Measurements from ENCODE around the gene CA10. TPM values are rescaled to one million over a fixed set of nuclear protein-coding genes. Genes with fewer than 3 reads are reported as not detected.

CA10 gene
- total and polyA plus RNA-seq, 2 donors (not counting 3 experiments of a cell fraction or from before 2014, with no cell fraction given) = not detected

DNA sequence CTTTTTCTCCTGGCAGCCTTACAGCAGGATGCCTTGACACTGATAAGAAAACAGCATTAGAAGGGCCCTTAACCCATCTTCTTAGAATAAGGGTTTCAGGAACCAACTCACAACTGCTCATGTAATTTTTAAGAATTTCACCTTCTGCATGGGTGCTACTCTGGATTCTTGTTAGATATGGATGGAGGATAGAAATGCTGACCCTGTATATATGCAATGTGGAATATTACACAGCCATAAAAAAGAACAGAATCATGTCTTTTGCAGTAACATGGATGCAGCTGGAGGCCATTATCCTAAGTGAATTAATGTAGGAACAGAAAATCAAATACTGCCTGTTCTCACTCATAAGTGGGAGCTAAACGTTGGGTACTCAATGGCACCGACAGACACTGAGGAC lies 423.5 kb downstream of the CA10 start:
- no TSS peak for BruUV-seq (replicated peaks)
- dilution Hi-C loops (cut with MboI; ENCODE audit: extremely low pct_ligation_motif_present, low sequenced_read_pairs) (no loop called here), intact Hi-C loops (cut with micrococcal nuclease) (no loop called here)
- Histone ChIP-seq H3K27me3 (ENCODE audit: control insufficient read depth in 2 of 2, insufficient read depth in 2 of 2, low read length in 2 of 2) (no peaks in the 10 kb centered on the region), H3K79me2 (ENCODE audit: control insufficient read depth, insufficient read depth, low read length) (no peaks in the 10 kb centered on the region), H3K4me2 (ENCODE audit: insufficient read depth, low read length) (no peak overlapping the region), H3K9me3 (replicated peaks; ENCODE audit: control insufficient read depth, insufficient read depth, low read length) (no peaks in the 10 kb centered on the region), H3K36me3 (ENCODE audit: control insufficient read depth in 2 of 2, extremely low read depth in 1 of 2, insufficient read depth in 2 of 2, low read length in 2 of 2) (no peaks in the 10 kb centered on the region), H4K20me1 (replicated peaks; ENCODE audit: control insufficient read depth, extremely low read depth, insufficient read depth, low read length) (no peaks in the 10 kb centered on the region), H2AFZ (ENCODE audit: low read depth, low read length) (no peak overlapping the region), H3K4me1 (ENCODE audit: control insufficient read depth, extremely low read depth, insufficient read depth, low read length) (no peaks in the 10 kb centered on the region), H3K9ac (replicated peaks; ENCODE audit: extremely low read depth, insufficient read depth, low read length) (no peak overlapping the region), H3K27ac (ENCODE audit: insufficient read depth, low read depth, low read length) (no peak overlapping the region), H3K9me1 (replicated peaks; ENCODE audit: control insufficient read depth, extremely low read depth, insufficient read depth, low read length) (no peaks in the 10 kb centered on the region), H3K4me3 (replicated peaks in 1 of 3; ENCODE audit: insufficient read depth in 1 of 3, low read depth in 1 of 3, low read length in 3 of 3) (no peak overlapping the region)
- TF ChIP-seq FOS (IDR thresholded peaks at IDR 0.05; ENCODE audit: borderline replicate concordance, insufficient read depth, low read length) = no peak
- no peak for TF ChIP-seq JUN (IDR thresholded peaks at IDR 0.05; ENCODE audit: borderline replicate concordance, insufficient read depth, insufficient read length, low read depth)
- TF ChIP-seq EZH2 (IDR thresholded peaks at IDR 0.05; ENCODE audit: borderline replicate concordance, low read depth, low read length, severe bottlenecking) = no peak
- TF ChIP-seq POLR2AphosphoS5 (IDR thresholded peaks at IDR 0.05; ENCODE audit: insufficient read depth, low read depth, low read length) = no peak
- TF ChIP-seq, protein P1, sequence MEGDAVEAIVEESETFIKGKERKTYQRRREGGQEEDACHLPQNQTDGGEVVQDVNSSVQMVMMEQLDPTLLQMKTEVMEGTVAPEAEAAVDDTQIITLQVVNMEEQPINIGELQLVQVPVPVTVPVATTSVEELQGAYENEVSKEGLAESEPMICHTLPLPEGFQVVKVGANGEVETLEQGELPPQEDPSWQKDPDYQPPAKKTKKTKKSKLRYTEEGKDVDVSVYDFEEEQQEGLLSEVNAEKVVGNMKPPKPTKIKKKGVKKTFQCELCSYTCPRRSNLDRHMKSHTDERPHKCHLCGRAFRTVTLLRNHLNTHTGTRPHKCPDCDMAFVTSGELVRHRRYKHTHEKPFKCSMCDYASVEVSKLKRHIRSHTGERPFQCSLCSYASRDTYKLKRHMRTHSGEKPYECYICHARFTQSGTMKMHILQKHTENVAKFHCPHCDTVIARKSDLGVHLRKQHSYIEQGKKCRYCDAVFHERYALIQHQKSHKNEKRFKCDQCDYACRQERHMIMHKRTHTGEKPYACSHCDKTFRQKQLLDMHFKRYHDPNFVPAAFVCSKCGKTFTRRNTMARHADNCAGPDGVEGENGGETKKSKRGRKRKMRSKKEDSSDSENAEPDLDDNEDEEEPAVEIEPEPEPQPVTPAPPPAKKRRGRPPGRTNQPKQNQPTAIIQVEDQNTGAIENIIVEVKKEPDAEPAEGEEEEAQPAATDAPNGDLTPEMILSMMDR (IDR thresholded peaks at IDR 0.05; ENCODE audit: extremely low read depth in 1 of 2, insufficient read depth in 1 of 2, low read depth in 1 of 2, low read length in 2 of 2) = no peak
- CTCF ChIA-PET = no interaction called here
- FAIRE-seq (no peak), DNase-seq (ENCODE audit: low read depth, low spot score) (no peak)
- POLR2A ChIA-PET = no interaction called here

- Histone ChIP-seq H4K20me1 (replicated peaks; ENCODE audit: control insufficient read depth, extremely low read depth, insufficient read depth, low read length) (no peaks in the 10 kb centered on the region), H3K9me3 (replicated peaks; ENCODE audit: control insufficient read depth, insufficient read depth, low read length) (no peaks in the 10 kb centered on the region), H3K79me2 (ENCODE audit: control insufficient read depth, insufficient read depth, low read length) (no peaks in the 10 kb centered on the region), H3K4me3 (replicated peaks in 1 of 3; ENCODE audit: insufficient read depth in 1 of 3, low read depth in 1 of 3, low read length in 3 of 3) (no peak overlapping the region), H3K36me3 (ENCODE audit: control insufficient read depth in 2 of 2, extremely low read depth in 1 of 2, insufficient read depth in 2 of 2, low read length in 2 of 2) (no peaks in the 10 kb centered on the region), H2AFZ (ENCODE audit: low read depth, low read length) (no peak overlapping the region), H3K9ac (replicated peaks; ENCODE audit: extremely low read depth, insufficient read depth, low read length) (no peak overlapping the region), H3K27ac (ENCODE audit: insufficient read depth, low read depth, low read length) (no peak overlapping the region), H3K4me2 (ENCODE audit: insufficient read depth, low read length) (no peak overlapping the region), H3K27me3 (ENCODE audit: control insufficient read depth in 2 of 2, insufficient read depth in 2 of 2, low read length in 2 of 2) (no peaks in the 10 kb centered on the region), H3K4me1 (ENCODE audit: control insufficient read depth, extremely low read depth, insufficient read depth, low read length) (no peaks in the 10 kb centered on the region), H3K9me1 (replicated peaks; ENCODE audit: control insufficient read depth, extremely low read depth, insufficient read depth, low read length) (no peaks in the 10 kb centered on the region)
- FAIRE-seq (no peak), DNase-seq (ENCODE audit: low read depth, low spot score) (no peak)
- CTCF ChIA-PET = no interaction called here
- intact Hi-C loops (cut with micrococcal nuclease) = no loop called here
- BruUV-seq (replicated peaks) = no TSS peak
- POLR2A ChIA-PET = no interaction called here
- dilution Hi-C loops (cut with MboI; ENCODE audit: extremely low pct_ligation_motif_present, low sequenced_read_pairs) = no loop called here
- TF ChIP-seq, protein P1 (IDR thresholded peaks at IDR 0.05; ENCODE audit: extremely low read depth in 1 of 2, insufficient read depth in 1 of 2, low read depth in 1 of 2, low read length in 2 of 2) = peak; percentile 12 to 14
- no peak for TF ChIP-seq FOS (IDR thresholded peaks at IDR 0.05; ENCODE audit: borderline replicate concordance, insufficient read depth, low read length)
These were observed 424.1 kb downstream of the CA10 start for GRCh38 chr17:51734462-51734861.
